Myometrial cell (primary cell): ENCODE data around the gene ZNF462. TPM values are rescaled to one million over a fixed set of nuclear protein-coding genes. Genes with fewer than 3 reads are reported as not detected.

Experiments used
- total RNA-seq: library from RNA; depleted of rRNA; stranded (reverse); fragments of >200 nt; gene quantifications from 2 replicates; pipeline ENCODE4 v1.2.3, GENCODE V29; 2015

The ZNF462 gene, protein sequence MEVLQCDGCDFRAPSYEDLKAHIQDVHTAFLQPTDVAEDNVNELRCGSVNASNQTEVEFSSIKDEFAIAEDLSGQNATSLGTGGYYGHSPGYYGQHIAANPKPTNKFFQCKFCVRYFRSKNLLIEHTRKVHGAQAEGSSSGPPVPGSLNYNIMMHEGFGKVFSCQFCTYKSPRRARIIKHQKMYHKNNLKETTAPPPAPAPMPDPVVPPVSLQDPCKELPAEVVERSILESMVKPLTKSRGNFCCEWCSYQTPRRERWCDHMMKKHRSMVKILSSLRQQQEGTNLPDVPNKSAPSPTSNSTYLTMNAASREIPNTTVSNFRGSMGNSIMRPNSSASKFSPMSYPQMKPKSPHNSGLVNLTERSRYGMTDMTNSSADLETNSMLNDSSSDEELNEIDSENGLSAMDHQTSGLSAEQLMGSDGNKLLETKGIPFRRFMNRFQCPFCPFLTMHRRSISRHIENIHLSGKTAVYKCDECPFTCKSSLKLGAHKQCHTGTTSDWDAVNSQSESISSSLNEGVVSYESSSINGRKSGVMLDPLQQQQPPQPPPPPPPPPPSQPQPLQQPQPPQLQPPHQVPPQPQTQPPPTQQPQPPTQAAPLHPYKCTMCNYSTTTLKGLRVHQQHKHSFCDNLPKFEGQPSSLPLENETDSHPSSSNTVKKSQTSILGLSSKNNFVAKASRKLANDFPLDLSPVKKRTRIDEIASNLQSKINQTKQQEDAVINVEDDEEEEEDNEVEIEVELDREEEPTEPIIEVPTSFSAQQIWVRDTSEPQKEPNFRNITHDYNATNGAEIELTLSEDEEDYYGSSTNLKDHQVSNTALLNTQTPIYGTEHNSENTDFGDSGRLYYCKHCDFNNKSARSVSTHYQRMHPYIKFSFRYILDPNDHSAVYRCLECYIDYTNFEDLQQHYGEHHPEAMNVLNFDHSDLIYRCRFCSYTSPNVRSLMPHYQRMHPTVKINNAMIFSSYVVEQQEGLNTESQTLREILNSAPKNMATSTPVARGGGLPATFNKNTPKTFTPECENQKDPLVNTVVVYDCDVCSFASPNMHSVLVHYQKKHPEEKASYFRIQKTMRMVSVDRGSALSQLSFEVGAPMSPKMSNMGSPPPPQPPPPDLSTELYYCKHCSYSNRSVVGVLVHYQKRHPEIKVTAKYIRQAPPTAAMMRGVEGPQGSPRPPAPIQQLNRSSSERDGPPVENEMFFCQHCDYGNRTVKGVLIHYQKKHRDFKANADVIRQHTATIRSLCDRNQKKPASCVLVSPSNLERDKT (N-terminal part only)
- total RNA-seq: 5.0 and 6.1 TPM in 2 replicates

DNA sequence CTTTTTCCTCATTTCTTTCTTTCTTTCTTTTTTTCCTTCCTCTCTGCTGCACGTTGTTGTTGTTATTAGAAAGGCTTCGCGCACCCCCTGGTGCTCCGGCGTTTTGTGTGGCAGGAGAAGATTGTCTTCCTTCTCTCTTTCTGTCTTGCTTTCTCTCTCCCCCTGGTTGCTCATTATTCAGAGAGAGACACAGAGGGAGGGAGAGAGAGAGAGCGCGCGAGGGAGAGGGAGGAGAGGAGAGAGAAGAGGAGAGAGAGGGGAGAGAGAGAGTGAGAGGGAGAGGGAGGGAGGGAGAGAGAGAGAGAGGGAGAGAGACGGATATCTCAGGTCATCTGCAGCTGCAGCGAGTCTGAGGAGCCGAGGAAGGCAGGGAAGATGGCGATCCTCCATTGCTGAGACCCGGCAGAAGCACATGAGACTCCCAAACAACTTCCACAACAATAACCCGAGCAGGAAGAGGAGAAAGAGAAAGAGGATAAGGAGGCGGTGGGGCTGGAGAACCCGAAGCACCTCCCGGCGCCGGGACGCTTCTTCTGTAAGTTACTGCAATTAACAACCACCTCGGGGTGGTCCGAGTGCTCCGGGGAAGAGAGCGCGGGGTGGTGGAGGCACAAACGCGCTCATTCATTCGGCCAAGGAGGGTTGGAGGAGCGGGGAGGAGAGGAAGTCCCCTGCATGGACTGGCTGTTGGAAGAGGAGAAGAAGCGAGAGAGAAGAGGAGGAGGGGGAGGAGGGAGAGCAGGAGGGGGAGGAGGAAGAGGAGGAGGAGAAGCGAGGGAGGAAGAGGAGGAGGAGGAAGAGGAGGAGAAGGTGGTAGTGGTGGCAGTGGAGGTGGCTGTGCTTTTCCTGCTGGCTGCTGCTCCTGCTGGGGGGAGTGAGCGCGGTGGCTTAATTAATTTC lies at the start of gene ZNF462:
Gene ZNF462 (plus strand): TSS at position 346 of the 900 bp plus-strand sequence. CDS start 60,218 bp downstream, outside the sequence.

